HG03108 (cell line): ENCODE measurements around the gene IFNGR1.

Source experiments
- ATAC-seq: cut with Tn5 transposase; IDR thresholded peaks from one replicate; pipeline ENCODE4 v1.9.1; 2021; ENCODE audit warnings: moderate library complexity; ENCODE audit not compliant: unreplicated experiment

Gene IFNGR1

GRCh38 chr6:137156650-137157049, 62.5 kb downstream of the IFNGR1 start:
- no peak for ATAC-seq

- ATAC-seq: no peak
These were observed 63.4 kb downstream of the IFNGR1 start for GRCh38 chr6:137155830-137156229.

GRCh38 chr6:137150072-137150471, 69.1 kb downstream of the IFNGR1 start:
- ATAC-seq: no peak

- no peak for ATAC-seq
These were observed 70.2 kb downstream of the IFNGR1 start for GRCh38 chr6:137149035-137149393.

- no peak for ATAC-seq
These were observed 70.7 kb downstream of the IFNGR1 start for GRCh38 chr6:137148306-137149034.
